NCI-H187 (cell line): Measurements from ENCODE around the gene CREB3L2.
"Not testable (repeated sequence)": the region's sequence is repeated elsewhere in the genome, so short reads cannot be mapped to it uniquely, and the experiment has no call there.

Experiments
- DNase-seq, 2 experiments: peaks; one replicate each; lab custom pipeline; 2025; lab: John Stamatoyannopoulos, UW

CREB3L2 gene

GRCh38 chr7:138001529-138002095, at the start of gene CREB3L2:
CREB3L2 (minus strand) TSS chr7:138002086; CDS start chr7:138001705, 381 bp downstream.
- peak; percentile 50 to 86 for DNase-seq

GRCh38 chr7:138049505-138050116, 47.7 kb upstream of the CREB3L2 start:
- no peak for DNase-seq

- no peak for DNase-seq
Observed at GRCh38 chr7:138047907-138048306, 46.0 kb upstream of the CREB3L2 start.

GRCh38 chr7:138044897-138045296, 43.0 kb upstream of the CREB3L2 start:
- no peak for DNase-seq

GRCh38 chr7:138040063-138040462, 38.2 kb upstream of the CREB3L2 start:
- DNase-seq, result not testable (repeated sequence)

GRCh38 chr7:138036135-138036534, 34.2 kb upstream of the CREB3L2 start:
- no peak for DNase-seq

- DNase-seq, result no peak
Observed at GRCh38 chr7:138033241-138033640, 31.4 kb upstream of the CREB3L2 start.

- no peak for DNase-seq
Observed at GRCh38 chr7:138032770-138033169, 30.9 kb upstream of the CREB3L2 start.

- DNase-seq, result no peak
Observed at GRCh38 chr7:138032186-138032585, 30.3 kb upstream of the CREB3L2 start.

- DNase-seq, result no peak
Observed at GRCh38 chr7:138030679-138031351, 28.9 kb upstream of the CREB3L2 start.

- DNase-seq, result no peak
Observed at GRCh38 chr7:138029941-138030340, 28.1 kb upstream of the CREB3L2 start.

- DNase-seq, result no peak
Observed at GRCh38 chr7:138029126-138029525, 27.2 kb upstream of the CREB3L2 start.

GRCh38 chr7:138027100-138027499, 25.2 kb upstream of the CREB3L2 start:
- no peak for DNase-seq

- no peak for DNase-seq
Observed at GRCh38 chr7:138025215-138026186, 23.6 kb upstream of the CREB3L2 start.

GRCh38 chr7:138024765-138025164, 22.9 kb upstream of the CREB3L2 start:
- no peak for DNase-seq

GRCh38 chr7:138024343-138024691, 22.4 kb upstream of the CREB3L2 start:
- no peak for DNase-seq

- DNase-seq, result no peak
Observed at GRCh38 chr7:138023618-138024342, 21.9 kb upstream of the CREB3L2 start.

GRCh38 chr7:138021889-138022288, 20.0 kb upstream of the CREB3L2 start:
- DNase-seq, result no peak

GRCh38 chr7:138017992-138018391, 16.1 kb upstream of the CREB3L2 start:
- DNase-seq, result no peak

- DNase-seq, result no peak
Observed at GRCh38 chr7:138015096-138015495, 13.2 kb upstream of the CREB3L2 start.

- no peak for DNase-seq
Observed at GRCh38 chr7:138014686-138015085, 12.8 kb upstream of the CREB3L2 start.

- not testable (repeated sequence) for DNase-seq
Observed at GRCh38 chr7:138014201-138014600, 12.3 kb upstream of the CREB3L2 start.
